HUES48 (cell line): ENCODE data around the gene TMEM179.

Experiments used
- H3K27ac ChIP-seq: one replicate; pipeline ENCODE4 v1.7.0; 2013; ENCODE audit warnings: low read depth, low read length, inconsistent platforms
- H3K27me3 ChIP-seq: 2 replicates; pipeline ENCODE4 v1.6.1; 2013; ENCODE audit warnings: mild to moderate bottlenecking, low read length; ENCODE audit not compliant: control insufficient read depth, insufficient read depth
- H3K36me3 ChIP-seq: 2 replicates; pipeline ENCODE4 v1.6.1; 2013; ENCODE audit warnings: low read length; ENCODE audit not compliant: control insufficient read depth, insufficient read depth
- H3K4me1 ChIP-seq: 2 replicates; pipeline ENCODE4 v1.6.1; 2013; ENCODE audit warnings: mild to moderate bottlenecking, low read length; ENCODE audit not compliant: control insufficient read depth, insufficient read depth
- H3K4me3 ChIP-seq: 2 replicates; pipeline ENCODE4 v1.5.1; 2013; ENCODE audit warnings: mild to moderate bottlenecking, low read depth, low read length
- H3K9ac ChIP-seq: 2 replicates; pipeline ENCODE4 v1.6.1; 2013; ENCODE audit warnings: mild to moderate bottlenecking, low read depth, low read length, moderate library complexity
- H3K9me3 ChIP-seq: 2 replicates; pipeline ENCODE4 v1.6.1; 2013; ENCODE audit warnings: low read length; ENCODE audit not compliant: control insufficient read depth, insufficient read depth

Gene TMEM179

GRCh38 chr14:104592292-104592672 is 12.3 kb downstream of the TMEM179 start:
- H3K36me3 ChIP-seq, result no peaks in the 10 kb centered on the region
- no peak overlapping the region for H3K27ac ChIP-seq
- H3K9me3 ChIP-seq, result no peaks in the 10 kb centered on the region
- no peaks in the 10 kb centered on the region for H3K4me1 ChIP-seq
- no peak overlapping the region for H3K4me3 ChIP-seq
- no peak overlapping the region for H3K9ac ChIP-seq
- H3K27me3 ChIP-seq, result no peaks in the 10 kb centered on the region

- Histone ChIP-seq H3K4me3 (no peak overlapping the region), H3K4me1 (no peaks in the 10 kb centered on the region), H3K9ac (no peak overlapping the region), H3K27me3 (no peaks in the 10 kb centered on the region), H3K27ac (no peak overlapping the region), H3K36me3 (no peaks in the 10 kb centered on the region), H3K9me3 (no peaks in the 10 kb centered on the region)
Measured at GRCh38 chr14:104591506-104592291, 12.9 kb downstream of the TMEM179 start.

GRCh38 chr14:104591031-104591430 is 13.5 kb downstream of the TMEM179 start:
- Histone ChIP-seq H3K4me1 (no peaks in the 10 kb centered on the region), H3K27me3 (no peaks in the 10 kb centered on the region), H3K9me3 (no peaks in the 10 kb centered on the region), H3K36me3 (no peaks in the 10 kb centered on the region), H3K4me3 (no peak overlapping the region), H3K27ac (no peak overlapping the region), H3K9ac (no peak overlapping the region)

- Histone ChIP-seq H3K4me1 (no peaks in the 10 kb centered on the region), H3K27ac (no peak overlapping the region)
Measured at GRCh38 chr14:104590240-104590965, 14.2 kb downstream of the TMEM179 start.

GRCh38 chr14:104589338-104590195 is 15.0 kb downstream of the TMEM179 start:
- Histone ChIP-seq H3K4me1 (no peaks in the 10 kb centered on the region), H3K27ac (no peak overlapping the region), H3K9ac (no peak overlapping the region), H3K4me3 (no peak overlapping the region), H3K36me3 (no peaks in the 10 kb centered on the region), H3K9me3 (no peaks in the 10 kb centered on the region), H3K27me3 (no peaks in the 10 kb centered on the region)

More at GRCh38 chr14:104590240-104590965, 14.2 kb downstream of the TMEM179 start:
- no peaks in the 10 kb centered on the region for H3K36me3 ChIP-seq
- no peaks in the 10 kb centered on the region for H3K27me3 ChIP-seq
- H3K9me3 ChIP-seq, result no peaks in the 10 kb centered on the region
- no peak overlapping the region for H3K4me3 ChIP-seq
- no peak overlapping the region for H3K9ac ChIP-seq

- H3K9ac ChIP-seq, result no peak overlapping the region
- H3K4me1 ChIP-seq, result no peaks in the 10 kb centered on the region
- H3K36me3 ChIP-seq, result no peaks in the 10 kb centered on the region
- no peak overlapping the region for H3K27ac ChIP-seq
- no peak overlapping the region for H3K4me3 ChIP-seq
- H3K27me3 ChIP-seq, result no peaks in the 10 kb centered on the region
- no peaks in the 10 kb centered on the region for H3K9me3 ChIP-seq
Measured at GRCh38 chr14:104588066-104588857, 16.3 kb downstream of the TMEM179 start.

GRCh38 chr14:104587641-104588040 is 16.9 kb downstream of the TMEM179 start:
- Histone ChIP-seq H3K4me1 (no peaks in the 10 kb centered on the region), H3K4me3 (no peak overlapping the region), H3K36me3 (no peaks in the 10 kb centered on the region), H3K9ac (no peak overlapping the region), H3K9me3 (no peaks in the 10 kb centered on the region), H3K27me3 (no peaks in the 10 kb centered on the region), H3K27ac (no peak overlapping the region)

- no peaks in the 10 kb centered on the region for H3K27me3 ChIP-seq
- H3K4me3 ChIP-seq, result no peak overlapping the region
- no peaks in the 10 kb centered on the region for H3K9me3 ChIP-seq
- H3K4me1 ChIP-seq, result no peaks in the 10 kb centered on the region
- H3K27ac ChIP-seq, result no peak overlapping the region
- H3K9ac ChIP-seq, result no peak overlapping the region
- no peaks in the 10 kb centered on the region for H3K36me3 ChIP-seq
Measured at GRCh38 chr14:104586832-104587620, 17.5 kb downstream of the TMEM179 start.

GRCh38 chr14:104585966-104586697 is 18.4 kb downstream of the TMEM179 start:
- Histone ChIP-seq H3K9me3 (no peaks in the 10 kb centered on the region), H3K4me3 (no peak overlapping the region), H3K9ac (no peak overlapping the region), H3K27ac (no peak overlapping the region), H3K4me1 (no peaks in the 10 kb centered on the region), H3K36me3 (no peaks in the 10 kb centered on the region), H3K27me3 (no peaks in the 10 kb centered on the region)
